Jurkat, Clone E6-1 (cell line): Measurements from ENCODE around the gene TMEM9B.
"Not testable (repeated sequence)": the region's sequence is repeated elsewhere in the genome, so short reads cannot be mapped to it uniquely, and the experiment has no call there.

Experiments used
- DNase-seq: peaks from one replicate; pipeline ENCODE4 v3.0.0-alpha.2; 2011; ENCODE audit warnings: low read depth, low spot score
- H3K4me3 ChIP-seq: 2 replicates; pipeline ENCODE4 v1.5.1; 2011; ENCODE audit warnings: mild to moderate bottlenecking, low read length, control low read depth, moderate library complexity

TMEM9B gene

GRCh38 chr11:8980485-8980884, 16.2 kb upstream of the TMEM9B start:
- no peak overlapping the region for H3K4me3 ChIP-seq

GRCh38 chr11:8979365-8979764, 15.1 kb upstream of the TMEM9B start:
- H3K4me3 ChIP-seq, DNase-seq: not testable (repeated sequence)

More at GRCh38 chr11:8980485-8980884, 16.2 kb upstream of the TMEM9B start:
- DNase-seq, result no peak

- H3K4me3 ChIP-seq, result no peak overlapping the region
- DNase-seq, result no peak
Measured at GRCh38 chr11:8973121-8973520, 8.9 kb upstream of the TMEM9B start.

GRCh38 chr11:8971924-8972316, 7.7 kb upstream of the TMEM9B start:
- no peak for DNase-seq
- H3K4me3 ChIP-seq, result no peak overlapping the region

- DNase-seq, result no peak
- H3K4me3 ChIP-seq, result no peak overlapping the region
Measured at GRCh38 chr11:8971196-8971923, 7.1 kb upstream of the TMEM9B start.

GRCh38 chr11:8967184-8967583, 2.9 kb upstream of the TMEM9B start:
- no peak for DNase-seq
- H3K4me3 ChIP-seq, result no peak overlapping the region

GRCh38 chr11:8963569-8964323, 496 bp downstream of the TMEM9B start:
- H3K4me3 ChIP-seq, result peak overlapping the region; percentile 89
- peak; percentile 64 for DNase-seq

GRCh38 chr11:8962841-8963240, 1.4 kb downstream of the TMEM9B start:
- DNase-seq, result no peak
- H3K4me3 ChIP-seq, result peak overlapping the region; percentile 89

- no peak for DNase-seq
- no peak overlapping the region for H3K4me3 ChIP-seq
Measured at GRCh38 chr11:8961401-8961800, 2.8 kb downstream of the TMEM9B start.

GRCh38 chr11:8959546-8960166, 4.6 kb downstream of the TMEM9B start:
- peak; percentile 68 for DNase-seq
- no peak overlapping the region for H3K4me3 ChIP-seq

GRCh38 chr11:8956860-8957259, 7.4 kb downstream of the TMEM9B start:
- H3K4me3 ChIP-seq, result no peak overlapping the region
- no peak for DNase-seq

- no peak for DNase-seq
- H3K4me3 ChIP-seq, result no peak overlapping the region
Measured at GRCh38 chr11:8948886-8949285, 15.4 kb downstream of the TMEM9B start.

GRCh38 chr11:8947230-8947943, 16.9 kb downstream of the TMEM9B start:
- peak; percentile 72 for DNase-seq
- H3K4me3 ChIP-seq, result no peak overlapping the region

- no peak within 1 kb of the TSS for H3K4me3 ChIP-seq
- DNase-seq, result no peak
Measured at GRCh38 chr11:8942518-8943066, 21.6 kb downstream of the TMEM9B start, which contains the start of gene ASCL3. ASCL3 (minus strand) TSS chr11:8943016; CDS start chr11:8938161, 4,855 bp downstream.

GRCh38 chr11:8941341-8942103, 22.7 kb downstream of the TMEM9B start:
- no peak for DNase-seq
- no peak overlapping the region for H3K4me3 ChIP-seq

- no peak for DNase-seq
- no peak overlapping the region for H3K4me3 ChIP-seq
Measured at GRCh38 chr11:8937659-8938058, 26.6 kb downstream of the TMEM9B start.

GRCh38 chr11:8937159-8937558, 27.1 kb downstream of the TMEM9B start:
- H3K4me3 ChIP-seq, result no peak overlapping the region
- DNase-seq, result no peak

GRCh38 chr11:8935789-8936188, 28.5 kb downstream of the TMEM9B start:
- H3K4me3 ChIP-seq, DNase-seq: not testable (repeated sequence)
